Sigmoid colon (tissue), 7 donors: ENCODE results near the gene ALDH2. TPM values are rescaled to one million over a fixed set of nuclear protein-coding genes. Genes with fewer than 3 reads are reported as not detected.

ENCODE experiments used
- DNase-seq: peaks from one replicate; pipeline ENCODE4 v3.0.0-alpha.2; 2019
- H3K27ac ChIP-seq, 4 donors: fragments of 200-600 bp; sonication (generic); one replicate each; pipeline ENCODE4 v1.5.1; 2016 to 2019; ENCODE audit warnings: mild to moderate bottlenecking in 1 of 4
- H3K27me3 ChIP-seq, 3 donors: fragments of 200-600 bp; sonication (generic); one replicate each; pipeline ENCODE4 v1.5.1; 2019; ENCODE audit warnings: mild to moderate bottlenecking in 1 of 3
- H3K36me3 ChIP-seq, 4 donors: fragments of 200-600 bp; sonication (generic); one replicate each; pipeline ENCODE4 v1.5.1; 2016 to 2019
- H3K4me1 ChIP-seq, 4 donors: fragments of 200-600 bp; sonication (generic); one replicate each; pipeline ENCODE4 v1.5.1; 2017 to 2019
- H3K4me3 ChIP-seq, 4 donors: fragments of 200-600 bp; sonication (generic); one replicate each; pipeline ENCODE4 v1.5.1; 2017 to 2019; ENCODE audit warnings: mild to moderate bottlenecking in 2 of 4, moderate library complexity in 1 of 4
- H3K9me3 ChIP-seq, 4 donors: fragments of 200-600 bp in 3 of 4; sonication (generic) in 3 of 4; one replicate each; pipeline versions ENCODE4 v1.5.1 to v1.6.1; 2013 to 2019
- CTCF ChIP-seq, 4 experiments: fragments of 450-650 bp in 3 of 4; fragments of 200-600 bp in 1 of 4; IDR thresholded peaks; one replicate each; pipeline ENCODE4 v1.5.1; 2016 to 2019; ENCODE audit warnings: antibody characterized with exemption in 4 of 4, mild to moderate bottlenecking in 3 of 4, moderate library complexity in 2 of 4
- EP300 ChIP-seq, 4 donors: sonication (generic); formaldehyde crosslinking; IDR thresholded peaks; one replicate each; pipeline ENCODE4 v1.6.1; 2017; ENCODE audit warnings: antibody characterized with exemption in 4 of 4
- POLR2A ChIP-seq, 2 donors: fragments of 450-650 bp; IDR thresholded peaks; one replicate each; pipeline ENCODE4 v1.6.1; 2016; ENCODE audit warnings: antibody characterized with exemption in 2 of 2, mild to moderate bottlenecking in 2 of 2, moderate library complexity in 2 of 2
- POLR2AphosphoS5 ChIP-seq, 4 donors: sonication (generic); formaldehyde crosslinking; IDR thresholded peaks; one replicate each; pipeline ENCODE4 v1.6.1; 2017; ENCODE audit warnings: antibody characterized with exemption in 4 of 4
- WGBS, 2 donors: extraction: QIAGEN DNeasy Blood & Tissue Kit; methylation state at CpG; one replicate each; pipeline ENCODE4 v1.1.7; 2013; 5-methylcytosine and 5-hydroxymethylcytosine counted together
- intact Hi-C: fragments of 100-400 bp; cut with DNase I; formaldehyde crosslinking; loops from one replicate; pipeline ENCODE4 v1.15.1; 2023
- polyA plus RNA-seq, 3 donors: library from polyadenylated mRNA; stranded (reverse); fragments of 200-250 nt; gene quantifications; one replicate each; pipeline ENCODE4 v1.2.3, GENCODE V29; 2013
- total RNA-seq, 4 donors: library from RNA; depleted of rRNA; stranded (reverse); fragments of >200 nt; gene quantifications; one replicate each; pipeline ENCODE4 v1.1.0, GENCODE V29; 2016
- donor health status: healthy with polysubstance abuse.
- donor health status: Bipolar disorder and iron deficiency.
- donor health status: healthy.

The ALDH2 gene
- total and polyA plus RNA-seq, 7 donors = 112 to 348 (median 132) TPM

- no peak for DNase-seq
- peak overlapping the region; percentile 88 to 94 (median 90) for H3K27ac ChIP-seq
- TF ChIP-seq POLR2AphosphoS5 (IDR thresholded peaks at IDR 0.05) (no peak), CTCF (IDR thresholded peaks at IDR 0.05) (no peak), EP300 (IDR thresholded peaks at IDR 0.05) (no peak), POLR2A (IDR thresholded peaks at IDR 0.05) (no peak)
- intact Hi-C loops = loop anchor here (1.0 kb wide), 1 partner anchor 10 kb away; no protein-coding TSS in a partner anchor
- H3K9me3 ChIP-seq = no peaks in the 10 kb centered on the region
- H3K36me3 ChIP-seq = peaks cover 7 to 37% (median 12%) of the 10 kb centered on the region in 4 donors
- H3K4me1 ChIP-seq = peaks cover 0 to 68% (median 63%) of the 10 kb centered on the region in 4 donors
- no peaks in the 10 kb centered on the region for H3K27me3 ChIP-seq
- H3K4me3 ChIP-seq = no peak overlapping the region
- 22 to 66% methylated on average over 3 of the region's 3 CpGs for WGBS, 2 donors
These were observed 10.2 kb downstream of the ALDH2 start for GRCh38 chr12:111776836-111777344.

GRCh38 chr12:111777345-111778045 is 10.8 kb downstream of the ALDH2 start:
- H3K27ac ChIP-seq = peak overlapping the region; percentile 88 to 94 (median 90)
- H3K27me3 ChIP-seq = no peaks in the 10 kb centered on the region
- intact Hi-C loops = no loop called here
- peaks cover 0 to 62% (median 57%) of the 10 kb centered on the region in 4 donors for H3K4me1 ChIP-seq
- peak; percentile 69 for DNase-seq
- whole genome bisulfite sequencing, 2 donors = 18 to 64% methylated on average over 16 of the region's 16 CpGs
- TF ChIP-seq POLR2AphosphoS5 (IDR thresholded peaks at IDR 0.05) (no peak), POLR2A (IDR thresholded peaks at IDR 0.05) (peak in 1 of 2 donors; percentile 23)
- no peak overlapping the region for H3K4me3 ChIP-seq
- no peaks in the 10 kb centered on the region for H3K9me3 ChIP-seq
- peaks cover 11 to 43% (median 15%) of the 10 kb centered on the region in 4 donors for H3K36me3 ChIP-seq

DNA sequence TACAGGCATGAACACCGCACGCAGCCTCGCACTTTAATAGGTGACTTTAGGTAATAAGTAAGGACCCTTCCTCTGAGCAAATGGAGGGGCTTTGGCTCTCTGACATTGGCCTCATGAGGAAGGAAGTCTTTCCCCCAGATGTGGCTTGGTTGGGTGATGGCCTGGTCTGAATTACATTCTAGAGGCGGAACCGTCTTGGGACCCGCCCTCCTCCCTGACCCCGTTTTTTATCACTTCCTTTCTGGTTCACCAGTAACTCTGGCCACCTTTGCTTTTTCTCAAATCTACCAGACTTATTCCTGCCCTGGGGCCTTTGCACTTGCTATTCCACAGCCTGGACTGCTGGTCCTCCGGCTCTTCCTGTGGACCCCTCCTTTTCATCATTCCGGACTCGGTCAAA is 13.4 kb downstream of the ALDH2 start:
- intact Hi-C loops = no loop called here
- Histone ChIP-seq H3K4me1 (peaks cover 0 to 38% (median 31%) of the 10 kb centered on the region in 4 donors), H3K36me3 (peaks cover 27 to 70% (median 40%) of the 10 kb centered on the region in 4 donors), H3K27me3 (no peaks in the 10 kb centered on the region), H3K9me3 (no peaks in the 10 kb centered on the region), H3K4me3 (no peak overlapping the region), H3K27ac (peak overlapping the region in 1 of 4 donors; percentile 10)
- 64 to 85% methylated on average over 10 of the region's 10 CpGs for WGBS, 2 donors
- TF ChIP-seq POLR2AphosphoS5 (IDR thresholded peaks at IDR 0.05) (no peak), POLR2A (IDR thresholded peaks at IDR 0.05) (no peak), CTCF (IDR thresholded peaks at IDR 0.05) (no peak), EP300 (IDR thresholded peaks at IDR 0.05) (no peak)
- no peak for DNase-seq

DNA sequence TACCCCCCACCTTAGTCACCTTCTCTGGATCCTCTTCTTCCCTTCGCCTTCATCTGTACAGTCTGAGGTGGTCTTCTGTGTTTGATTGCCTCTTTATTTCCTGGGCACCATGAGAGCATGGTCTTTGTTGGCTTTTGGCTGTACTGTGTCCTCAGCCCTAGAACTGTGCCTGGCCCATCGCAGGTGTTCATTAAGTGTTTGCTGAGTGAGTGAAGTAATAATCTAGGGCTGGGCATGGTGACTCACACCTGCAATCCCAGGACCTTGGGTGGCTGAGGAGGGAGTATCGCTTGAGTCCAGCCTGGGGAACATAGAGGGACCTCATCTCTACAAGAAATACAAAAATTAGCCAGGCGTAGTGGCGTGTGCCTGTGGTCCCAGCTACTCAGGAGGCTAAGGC is 13.9 kb downstream of the ALDH2 start:
- Histone ChIP-seq H3K9me3 (no peaks in the 10 kb centered on the region), H3K27me3 (no peaks in the 10 kb centered on the region), H3K27ac (peak overlapping the region in 1 of 4 donors; percentile 10), H3K4me1 (peaks cover 0 to 33% (median 27%) of the 10 kb centered on the region in 4 donors), H3K36me3 (peaks cover 29 to 74% (median 44%) of the 10 kb centered on the region in 4 donors), H3K4me3 (no peak overlapping the region)
- intact Hi-C loops = no loop called here
- no peak for DNase-seq
- 55 to 79% methylated on average over 5 of the region's 5 CpGs for WGBS, 2 donors
- TF ChIP-seq EP300 (IDR thresholded peaks at IDR 0.05) (no peak), POLR2AphosphoS5 (IDR thresholded peaks at IDR 0.05) (no peak), CTCF (IDR thresholded peaks at IDR 0.05) (no peak), POLR2A (IDR thresholded peaks at IDR 0.05) (no peak)

- intact Hi-C loops = no loop called here
- DNase-seq = no peak
- Histone ChIP-seq H3K27me3 (no peaks in the 10 kb centered on the region), H3K9me3 (no peaks in the 10 kb centered on the region), H3K4me3 (no peak overlapping the region), H3K36me3 (peaks cover 29 to 80% (median 48%) of the 10 kb centered on the region in 4 donors), H3K4me1 (peaks cover 0 to 28% (median 22%) of the 10 kb centered on the region in 4 donors), H3K27ac (no peak overlapping the region)
- TF ChIP-seq CTCF (IDR thresholded peaks at IDR 0.05) = no peak
- TF ChIP-seq POLR2A (IDR thresholded peaks at IDR 0.05) = no peak
- TF ChIP-seq POLR2AphosphoS5 (IDR thresholded peaks at IDR 0.05) = no peak
- TF ChIP-seq EP300 (IDR thresholded peaks at IDR 0.05) = no peak
- whole genome bisulfite sequencing, 2 donors = 94 to 97% methylated on average over 2 of the region's 2 CpGs
These were observed 14.4 kb downstream of the ALDH2 start for GRCh38 chr12:111781085-111781658.
